ENCODE results near the gene PXT1. TPM values are rescaled to one million over a fixed set of nuclear protein-coding genes. Genes with fewer than 3 reads are reported as not detected.

The PXT1 gene
- total and polyA plus RNA-seq, 2 donors (not counting 1 experiment from before 2014, with no cell fraction given) = under 0.01 to 0.03 TPM

DNA sequence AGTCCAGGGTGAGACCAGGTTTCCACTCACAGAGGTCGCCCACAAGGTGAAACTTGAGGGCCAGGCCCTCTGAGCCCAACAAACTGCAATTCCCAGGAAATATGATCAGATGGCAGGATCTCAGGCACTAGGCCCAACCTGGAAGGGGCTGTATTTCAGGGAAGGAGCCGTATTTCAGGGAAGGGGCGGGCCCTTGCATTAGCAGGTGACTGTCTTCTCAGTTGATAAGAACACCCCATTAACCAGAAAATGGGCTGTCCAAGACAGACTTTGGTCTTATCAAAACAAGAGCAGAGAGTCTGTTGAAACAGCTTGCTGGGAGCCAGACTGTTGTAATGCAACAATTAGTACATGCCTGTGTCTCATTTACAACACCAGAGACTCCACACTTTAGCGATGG, 95.0 kb downstream of the PXT1 start:
- Histone ChIP-seq H2AFZ (ENCODE audit: low read length) (no peak overlapping the region), H3K9ac (ENCODE audit: insufficient read depth, low read length) (no peak overlapping the region), H4K20me1 (ENCODE audit: control insufficient read depth, extremely low read depth, insufficient read depth, low read length) (no peaks in the 10 kb centered on the region), H3K4me3 (replicated peaks in 1 of 4; ENCODE audit: control extremely low read depth in 1 of 4, insufficient read depth in 1 of 4, low read depth in 3 of 4, low read length in 4 of 4) (no peak overlapping the region), H3K9me3 (ENCODE audit: control insufficient read depth, insufficient read depth, low read depth, low read length) (no peaks in the 10 kb centered on the region), H3K36me3 (ENCODE audit: control insufficient read depth, insufficient read depth, low read length) (no peaks in the 10 kb centered on the region), H3K79me2 (ENCODE audit: control insufficient read depth, insufficient read depth, low read length) (no peaks in the 10 kb centered on the region), H3K27ac (ENCODE audit: insufficient read depth, low read length) (no peak overlapping the region), H3K4me2 (ENCODE audit: extremely low read depth, insufficient read depth, low read length) (no peak overlapping the region), H3K27me3 (ENCODE audit: control insufficient read depth, insufficient read depth, low read length) (peaks cover 2% of the 10 kb centered on the region), H3K4me1 (ENCODE audit: control insufficient read depth, extremely low read depth, insufficient read depth, low read length) (no peaks in the 10 kb centered on the region)
- peak in 1 of 2 donors; percentile 80 for DNase-seq (ENCODE audit: low read depth in 2 of 2)
- TF ChIP-seq CTCF (conservative IDR thresholded peaks at IDR 0.05 in 1 of 2, IDR thresholded peaks at IDR 0.05 in 1 of 2; ENCODE audit: low read depth in 1 of 2, low read length in 2 of 2) (no peak), EZH2 (IDR thresholded peaks at IDR 0.05; ENCODE audit: low read length, missing control alignments) (no peak)

GRCh38 chr6:36346486-36347273, 96.0 kb downstream of the PXT1 start:
- Histone ChIP-seq H2AFZ (ENCODE audit: low read length) (no peak overlapping the region), H3K4me2 (ENCODE audit: extremely low read depth, insufficient read depth, low read length) (no peak overlapping the region), H3K36me3 (ENCODE audit: control insufficient read depth, insufficient read depth, low read length) (no peaks in the 10 kb centered on the region), H3K27me3 (ENCODE audit: control insufficient read depth, insufficient read depth, low read length) (peaks cover 5% of the 10 kb centered on the region), H4K20me1 (ENCODE audit: control insufficient read depth, extremely low read depth, insufficient read depth, low read length) (no peaks in the 10 kb centered on the region), H3K4me3 (replicated peaks in 1 of 4; ENCODE audit: control extremely low read depth in 1 of 4, insufficient read depth in 1 of 4, low read depth in 3 of 4, low read length in 4 of 4) (no peak overlapping the region), H3K4me1 (ENCODE audit: control insufficient read depth, extremely low read depth, insufficient read depth, low read length) (no peaks in the 10 kb centered on the region), H3K9ac (ENCODE audit: insufficient read depth, low read length) (no peak overlapping the region), H3K9me3 (ENCODE audit: control insufficient read depth, insufficient read depth, low read depth, low read length) (no peaks in the 10 kb centered on the region), H3K79me2 (ENCODE audit: control insufficient read depth, insufficient read depth, low read length) (no peaks in the 10 kb centered on the region), H3K27ac (ENCODE audit: insufficient read depth, low read length) (no peak overlapping the region)
- DNase-seq (ENCODE audit: low read depth in 2 of 2) = no peak
- TF ChIP-seq CTCF (conservative IDR thresholded peaks at IDR 0.05 in 1 of 2, IDR thresholded peaks at IDR 0.05 in 1 of 2; ENCODE audit: low read depth in 1 of 2, low read length in 2 of 2) (no peak), EZH2 (IDR thresholded peaks at IDR 0.05; ENCODE audit: low read length, missing control alignments) (no peak)

DNA sequence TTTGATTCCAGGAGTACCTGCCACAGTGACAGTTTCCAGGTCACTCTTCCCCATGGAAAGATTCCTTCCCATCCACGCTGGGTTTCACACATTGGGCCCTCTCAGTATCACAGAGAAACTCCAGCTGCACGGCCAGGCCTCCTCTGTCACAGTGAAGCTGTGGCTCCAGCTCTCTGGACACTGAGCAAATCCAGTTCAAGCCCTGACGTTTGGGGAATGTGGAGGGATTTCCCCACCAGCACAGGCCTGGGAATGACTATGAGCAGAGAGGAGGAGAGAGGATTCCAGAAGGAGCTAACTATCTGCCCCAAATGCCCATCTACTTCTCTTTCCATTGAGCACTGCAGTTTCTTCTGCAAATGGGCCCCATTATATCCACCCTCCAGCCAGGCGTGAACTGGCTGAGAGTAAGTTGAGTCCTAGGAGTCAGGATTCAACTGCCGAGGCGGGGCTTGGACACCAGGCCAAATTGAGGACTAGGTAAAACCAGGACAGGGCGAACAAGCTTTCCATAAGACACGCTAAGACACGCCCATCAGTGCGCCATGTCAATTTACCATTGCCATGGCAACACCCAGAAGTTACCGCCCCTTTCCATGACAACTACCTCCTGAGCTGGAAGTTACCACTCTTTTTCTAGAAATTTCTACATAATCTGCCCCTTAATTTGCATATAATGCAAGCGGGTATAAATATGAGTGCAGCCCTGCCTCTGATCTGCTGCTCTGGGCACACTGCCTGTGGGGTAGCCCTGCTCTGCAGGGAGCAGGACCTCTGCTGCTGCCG, 96.8 kb downstream of the PXT1 start:
- no peak for DNase-seq (ENCODE audit: low read depth in 2 of 2)

More for the DNA sequence above, 96.8 kb downstream of the PXT1 start:
- Histone ChIP-seq H3K9me3 (ENCODE audit: control insufficient read depth, insufficient read depth, low read depth, low read length) (no peaks in the 10 kb centered on the region), H3K79me2 (ENCODE audit: control insufficient read depth, insufficient read depth, low read length) (no peaks in the 10 kb centered on the region), H3K4me3 (replicated peaks in 1 of 4; ENCODE audit: control extremely low read depth in 1 of 4, insufficient read depth in 1 of 4, low read depth in 3 of 4, low read length in 4 of 4) (no peak overlapping the region), H3K4me1 (ENCODE audit: control insufficient read depth, extremely low read depth, insufficient read depth, low read length) (no peaks in the 10 kb centered on the region), H3K36me3 (ENCODE audit: control insufficient read depth, insufficient read depth, low read length) (no peaks in the 10 kb centered on the region), H2AFZ (ENCODE audit: low read length) (no peak overlapping the region), H3K27me3 (ENCODE audit: control insufficient read depth, insufficient read depth, low read length) (peaks cover 5% of the 10 kb centered on the region), H4K20me1 (ENCODE audit: control insufficient read depth, extremely low read depth, insufficient read depth, low read length) (no peaks in the 10 kb centered on the region), H3K4me2 (ENCODE audit: extremely low read depth, insufficient read depth, low read length) (no peak overlapping the region), H3K27ac (ENCODE audit: insufficient read depth, low read length) (no peak overlapping the region), H3K9ac (ENCODE audit: insufficient read depth, low read length) (no peak overlapping the region)
- TF ChIP-seq CTCF (conservative IDR thresholded peaks at IDR 0.05 in 1 of 2, IDR thresholded peaks at IDR 0.05 in 1 of 2; ENCODE audit: low read depth in 1 of 2, low read length in 2 of 2) = no peak
- TF ChIP-seq EZH2 (IDR thresholded peaks at IDR 0.05; ENCODE audit: low read length, missing control alignments) = no peak

Measured in fibroblast of lung (primary cell).